OCI-LY7 (cell line): ENCODE measurements around the gene ABHD17A. TPM values are rescaled to one million over a fixed set of nuclear protein-coding genes. Genes with fewer than 3 reads are reported as not detected.

Experiments used
- BruUV-seq: library from RNA; stranded (reverse); fragments of 400-500 nt; replicated peaks from 2 replicates; lab custom pipeline; 2021; lab: Mats Ljungman, UMichigan
- CTCF ChIA-PET: fragments of 300-600 bp; sonication (Branson Sonifier 250); formaldehyde crosslinking; loops from one replicate; lab custom pipeline; 2022; ENCODE audit warnings: antibody characterized with exemption; ENCODE audit not compliant: unreplicated experiment; lab: Charles Lee
- POLR2A ChIA-PET: fragments of 300-600 bp; sonication (Branson Sonifier 250); formaldehyde crosslinking; loops from one replicate; lab custom pipeline; 2022; ENCODE audit warnings: antibody characterized with exemption; lab: Charles Lee
- DNase-seq: peaks from one replicate; pipeline ENCODE4 v3.0.0-alpha.2; 2015; ENCODE audit warnings: low spot score
- H2AFZ ChIP-seq: fragments of 200-600 bp; sonication (generic), shearing (Covaris generic); 2 replicates; pipeline ENCODE4 v1.6.1; 2014; ENCODE audit warnings: mild to moderate bottlenecking, antibody characterized with exemption, low read length, moderate library complexity
- H3K27ac ChIP-seq: fragments of 200-600 bp; sonication (generic); 2 replicates; pipeline ENCODE4 v1.5.1; 2014; ENCODE audit warnings: mixed run types, low read depth, mild to moderate bottlenecking, moderate library complexity, low read length, inconsistent platforms; ENCODE audit not compliant: poor library complexity, severe bottlenecking
- H3K36me3 ChIP-seq: fragments of 200-600 bp; sonication (generic); 2 replicates; pipeline ENCODE4 v1.6.1; 2014; ENCODE audit warnings: mild to moderate bottlenecking, antibody characterized with exemption, low read length, moderate library complexity, mixed read lengths; ENCODE audit not compliant: insufficient read depth
- H3K4me1 ChIP-seq: fragments of 200-600 bp; sonication (generic); 2 replicates; pipeline ENCODE4 v1.5.1; 2014; ENCODE audit warnings: mild to moderate bottlenecking, low read length; ENCODE audit not compliant: insufficient read depth, poor library complexity, severe bottlenecking
- H3K4me2 ChIP-seq: fragments of 200-600 bp; sonication (generic); 2 replicates; pipeline ENCODE4 v1.6.1; 2014; ENCODE audit warnings: mild to moderate bottlenecking, low read length
- H3K4me3 ChIP-seq: fragments of 200-600 bp; sonication (generic); 2 replicates; pipeline ENCODE4 v1.5.1; 2014; ENCODE audit warnings: mild to moderate bottlenecking, low read depth, low read length; ENCODE audit not compliant: poor library complexity, severe bottlenecking
- H3K79me2 ChIP-seq: fragments of 200-600 bp; sonication (generic); 2 replicates; pipeline ENCODE4 v1.6.1; 2016; ENCODE audit warnings: low read depth, mild to moderate bottlenecking, low read length, moderate library complexity, mixed read lengths; ENCODE audit not compliant: insufficient read depth
- H3K9me2 ChIP-seq: fragments of 200-600 bp; sonication (generic); 2 replicates; pipeline ENCODE4 v1.6.1; 2016; ENCODE audit warnings: mild to moderate bottlenecking, low read length, mixed read lengths; ENCODE audit not compliant: insufficient read depth
- H3K9me3 ChIP-seq: fragments of 200-600 bp; sonication (generic); 2 replicates; pipeline ENCODE4 v1.6.1; 2014; ENCODE audit warnings: mild to moderate bottlenecking, mixed run types, low read length, mixed read lengths
- H4K20me1 ChIP-seq: fragments of 200-600 bp; sonication (generic); 2 replicates; pipeline ENCODE4 v1.6.1; 2014; ENCODE audit warnings: mild to moderate bottlenecking, antibody characterized with exemption, low read length, moderate library complexity, mixed read lengths; ENCODE audit not compliant: insufficient read depth
- CTCF ChIP-seq: fragments of 200-600 bp; sonication (generic); conservative IDR thresholded peaks from 2 replicates; pipeline ENCODE4 v1.5.1; 2014; ENCODE audit warnings: mild to moderate bottlenecking, antibody characterized with exemption, low read length, moderate library complexity, mixed read lengths
- EZH2phosphoT487 ChIP-seq: fragments of 200-600 bp; sonication (generic); IDR thresholded peaks from 2 replicates; pipeline ENCODE4 v1.6.1; 2018; ENCODE audit warnings: low read depth, borderline replicate concordance, mild to moderate bottlenecking, mixed run types, antibody characterized with exemption, low read length, moderate library complexity, mixed read lengths
- intact Hi-C: fragments of 100-400 bp; cut with micrococcal nuclease; formaldehyde crosslinking; loops from one replicate; pipeline ENCODE4 v1.10.0; 2022; ENCODE audit not compliant: unreplicated experiment
- total RNA-seq, 2 experiments: library from RNA; depleted of rRNA in 1 of 2; stranded (reverse); fragments of >200 nt in 1 of 2; shearing (Covaris generic) in 1 of 2; gene quantifications; 2 replicates each; pipeline ENCODE4 v1.2.3, GENCODE V29; 2014 to 2022

The ABHD17A gene
- total RNA-seq, 2 experiments from 2014 or later = 71.3 to 130 TPM

- BruUV-seq = no TSS peak
- Histone ChIP-seq H3K9me2 (no peaks in the 10 kb centered on the region), H3K4me3 (no peak overlapping the region), H3K79me2 (peaks cover 37% of the 10 kb centered on the region), H3K9me3 (no peaks in the 10 kb centered on the region), H2AFZ (no peak overlapping the region), H3K27ac (no peak overlapping the region), H4K20me1 (peaks cover 13% of the 10 kb centered on the region), H3K4me1 (peaks cover 19% of the 10 kb centered on the region), H3K4me2 (no peak overlapping the region), H3K36me3 (peaks cover 63% of the 10 kb centered on the region)
- POLR2A ChIA-PET = no interaction called here
- TF ChIP-seq EZH2phosphoT487 (no peak), CTCF (no peak)
- CTCF ChIA-PET = no interaction called here
- DNase-seq = no peak
- intact Hi-C loops = no loop called here
These were observed 13.7 kb downstream of the ABHD17A start for GRCh38 chr19:1871630-1872029.

- no peak overlapping the region for H2AFZ ChIP-seq
- H3K9me2 ChIP-seq = no peaks in the 10 kb centered on the region
- no peak for DNase-seq
- H3K79me2 ChIP-seq = peaks cover 37% of the 10 kb centered on the region
- intact Hi-C loops = no loop called here
- no peak overlapping the region for H3K4me2 ChIP-seq
- peaks cover 13% of the 10 kb centered on the region for H4K20me1 ChIP-seq
- ChIA-PET CTCF (no interaction called here), POLR2A (no interaction called here)
- no peak for TF ChIP-seq EZH2phosphoT487
- no peak for TF ChIP-seq CTCF
- no TSS peak for BruUV-seq
- peaks cover 14% of the 10 kb centered on the region for H3K4me1 ChIP-seq
- H3K27ac ChIP-seq = no peak overlapping the region
- H3K4me3 ChIP-seq = no peak overlapping the region
- H3K36me3 ChIP-seq = peaks cover 63% of the 10 kb centered on the region
- H3K9me3 ChIP-seq = no peaks in the 10 kb centered on the region
These were observed 14.1 kb downstream of the ABHD17A start for GRCh38 chr19:1871140-1871597.

GRCh38 chr19:1868971-1869370 lies 16.3 kb downstream of the ABHD17A start:
- intact Hi-C loops = no loop called here
- TF ChIP-seq EZH2phosphoT487 (no peak), CTCF (no peak)
- no peak overlapping the region for H3K4me2 ChIP-seq
- peaks cover 3% of the 10 kb centered on the region; the same call in 1 of the 2 replicates for H4K20me1 ChIP-seq
- DNase-seq = no peak
- no peaks in the 10 kb centered on the region for H3K9me2 ChIP-seq
- CTCF ChIA-PET = no interaction called here
- no peaks in the 10 kb centered on the region for H3K9me3 ChIP-seq
- H3K36me3 ChIP-seq = peaks cover 56% of the 10 kb centered on the region
- peaks cover 18% of the 10 kb centered on the region for H3K79me2 ChIP-seq
- POLR2A ChIA-PET = no interaction called here
- no peak overlapping the region for H3K4me3 ChIP-seq
- H3K4me1 ChIP-seq = peaks cover 16% of the 10 kb centered on the region
- BruUV-seq = no TSS peak
- no peak overlapping the region for H3K27ac ChIP-seq
- no peak overlapping the region for H2AFZ ChIP-seq
